D721Med (cell line): Measurements from ENCODE around the gene CD44.

Experiments used
- DNase-seq: peaks from one replicate; pipeline ENCODE4 v3.0.0; 2011; ENCODE audit warnings: low spot score; ENCODE audit not compliant: insufficient read length
- FAIRE-seq: peaks from 2 replicates; lab custom pipeline; 2011; peaks lifted over from hg19 to GRCh38; lab: Jason Lieb, UNC
- TF ChIP-seq, protein P1 (sequence below): IDR thresholded peaks from 2 replicates; pipeline ENCODE4 v1.5.1; 2012; ENCODE audit warnings: mild to moderate bottlenecking, control low read depth; ENCODE audit not compliant: insufficient read depth; ENCODE audit errors: missing control alignments

CD44 gene

DNA sequence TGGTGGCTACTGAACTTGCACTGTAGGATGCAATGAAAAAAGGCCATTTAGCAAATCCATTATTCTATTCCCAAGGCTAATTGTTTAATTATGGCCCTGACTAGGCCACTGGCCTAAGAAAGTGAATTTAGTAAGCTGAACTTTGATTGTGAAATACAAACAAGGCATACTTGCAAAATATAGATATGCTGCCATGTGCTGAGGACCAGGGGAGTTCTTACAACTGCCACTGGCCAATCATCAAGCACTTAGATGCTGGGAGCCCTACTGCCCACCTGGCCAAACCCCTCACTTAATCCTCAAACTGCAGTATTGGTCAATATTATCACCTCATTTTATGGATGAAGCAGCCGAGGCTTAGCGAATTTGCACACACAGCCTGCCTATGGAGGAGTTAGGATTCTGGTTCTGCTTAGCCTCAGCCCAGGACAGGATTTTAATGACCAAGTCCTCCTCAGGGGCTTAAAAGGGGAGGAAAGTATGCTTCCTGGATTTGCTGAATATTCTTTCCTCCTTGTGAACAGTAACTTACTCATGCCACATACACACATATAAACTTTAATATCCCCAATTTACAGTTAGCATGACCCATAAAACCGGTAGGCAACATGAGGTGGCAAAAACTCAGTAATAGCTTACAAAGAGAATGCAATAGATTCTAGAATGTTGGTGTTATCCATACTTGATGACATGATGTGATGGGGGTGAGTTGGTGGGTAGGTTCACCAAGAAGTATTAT, 39.3 kb downstream of the CD44 start:
- FAIRE-seq (no peak), DNase-seq (no peak)
- TF ChIP-seq, protein P1, sequence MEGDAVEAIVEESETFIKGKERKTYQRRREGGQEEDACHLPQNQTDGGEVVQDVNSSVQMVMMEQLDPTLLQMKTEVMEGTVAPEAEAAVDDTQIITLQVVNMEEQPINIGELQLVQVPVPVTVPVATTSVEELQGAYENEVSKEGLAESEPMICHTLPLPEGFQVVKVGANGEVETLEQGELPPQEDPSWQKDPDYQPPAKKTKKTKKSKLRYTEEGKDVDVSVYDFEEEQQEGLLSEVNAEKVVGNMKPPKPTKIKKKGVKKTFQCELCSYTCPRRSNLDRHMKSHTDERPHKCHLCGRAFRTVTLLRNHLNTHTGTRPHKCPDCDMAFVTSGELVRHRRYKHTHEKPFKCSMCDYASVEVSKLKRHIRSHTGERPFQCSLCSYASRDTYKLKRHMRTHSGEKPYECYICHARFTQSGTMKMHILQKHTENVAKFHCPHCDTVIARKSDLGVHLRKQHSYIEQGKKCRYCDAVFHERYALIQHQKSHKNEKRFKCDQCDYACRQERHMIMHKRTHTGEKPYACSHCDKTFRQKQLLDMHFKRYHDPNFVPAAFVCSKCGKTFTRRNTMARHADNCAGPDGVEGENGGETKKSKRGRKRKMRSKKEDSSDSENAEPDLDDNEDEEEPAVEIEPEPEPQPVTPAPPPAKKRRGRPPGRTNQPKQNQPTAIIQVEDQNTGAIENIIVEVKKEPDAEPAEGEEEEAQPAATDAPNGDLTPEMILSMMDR = no peak

DNA sequence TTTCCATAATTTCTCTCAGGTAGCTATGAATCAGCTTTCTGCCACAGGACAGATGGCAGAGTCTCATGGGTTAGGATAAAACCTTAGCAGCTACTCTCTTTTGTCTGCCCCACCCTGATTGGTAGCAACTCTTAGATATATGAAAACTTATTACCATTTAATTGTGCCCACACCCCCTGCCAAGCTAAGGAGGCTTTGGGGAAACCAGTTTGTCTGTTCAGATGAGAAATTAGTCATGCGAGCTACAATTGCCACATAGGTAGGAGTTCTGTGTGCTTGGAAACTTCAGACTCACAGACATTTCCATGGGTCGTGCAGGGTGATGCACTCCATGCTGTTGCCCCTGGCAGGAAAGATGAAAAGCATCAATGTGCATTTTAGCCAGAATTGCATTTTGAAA, 39.9 kb downstream of the CD44 start:
- TF ChIP-seq, protein P1 = no peak
- DNase-seq (no peak), FAIRE-seq (no peak)

DNA sequence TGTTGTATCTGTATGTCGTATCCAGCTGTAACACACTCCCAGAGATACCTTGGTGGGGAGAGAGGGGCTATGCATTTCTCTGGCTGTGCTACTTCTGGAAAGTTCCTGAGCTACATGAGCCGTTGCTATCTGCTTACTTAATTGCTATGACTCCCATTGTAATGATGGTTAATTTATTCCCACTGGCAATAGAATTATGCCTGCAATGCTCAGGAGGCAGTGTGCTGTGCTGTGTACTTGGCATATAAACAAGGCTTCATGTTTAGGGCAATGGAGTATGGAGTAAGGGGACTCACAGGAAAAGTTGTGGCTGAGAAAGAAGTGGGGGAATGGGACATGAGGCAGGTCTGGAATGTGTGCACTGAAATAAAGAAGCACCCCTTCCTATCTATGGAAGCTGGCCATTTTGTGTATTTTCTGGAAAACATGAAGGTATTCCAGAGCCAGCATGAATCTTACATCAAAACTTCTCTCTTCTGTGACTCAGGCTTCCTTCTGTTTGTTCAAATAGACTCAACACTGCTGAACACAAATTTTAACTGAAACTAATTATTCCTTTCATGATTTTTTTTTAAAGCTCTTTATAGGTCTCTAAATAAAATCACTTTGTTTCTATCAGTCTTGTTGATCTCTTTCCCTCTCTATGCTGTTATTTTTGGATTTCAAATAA, 40.6 kb downstream of the CD44 start:
- DNase-seq (no peak), FAIRE-seq (no peak)
- TF ChIP-seq, protein P1 = no peak

DNA sequence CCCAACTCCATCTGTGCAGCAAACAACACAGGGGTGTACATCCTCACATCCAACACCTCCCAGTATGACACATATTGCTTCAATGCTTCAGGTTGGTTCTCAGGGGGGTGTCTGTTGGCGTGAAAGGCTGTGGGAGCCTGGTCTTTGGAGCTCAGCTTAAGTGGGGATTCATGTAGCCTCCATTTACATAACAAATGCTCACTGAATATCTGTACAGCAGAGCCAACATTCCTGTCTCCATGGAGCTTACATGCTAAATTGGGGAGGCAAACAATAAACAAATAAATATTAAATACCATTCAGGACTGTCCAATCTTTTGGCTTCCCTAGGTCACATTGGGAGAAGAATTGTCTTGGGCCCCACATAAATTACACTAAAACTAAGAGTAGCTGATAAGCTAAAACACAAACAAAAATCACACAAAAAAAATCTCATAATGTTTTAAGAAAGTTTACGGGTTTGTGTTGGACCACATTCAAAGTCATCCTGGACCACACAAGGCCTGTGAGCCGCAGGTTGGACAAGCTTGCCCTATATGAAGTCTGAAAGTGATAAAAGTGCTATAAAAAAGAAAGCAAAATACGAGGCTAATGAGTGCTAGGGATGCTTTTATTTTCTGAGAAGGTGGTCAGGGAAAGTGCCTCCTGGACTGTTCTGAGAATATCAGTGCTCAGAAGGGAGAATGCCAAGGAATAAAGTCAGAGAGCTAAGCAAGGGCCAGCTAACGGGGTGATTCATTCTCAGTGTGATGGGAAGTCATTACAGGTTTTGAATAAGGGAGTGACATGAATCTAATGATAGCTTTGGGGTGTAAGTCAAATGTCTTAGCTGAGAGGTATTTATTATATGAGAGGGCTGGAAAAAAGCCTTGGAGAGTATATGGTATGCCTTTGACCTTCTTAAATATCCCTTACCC, 41.6 kb downstream of the CD44 start:
- TF ChIP-seq, protein P1 = no peak
- DNase-seq = no peak
- no peak for FAIRE-seq

DNA sequence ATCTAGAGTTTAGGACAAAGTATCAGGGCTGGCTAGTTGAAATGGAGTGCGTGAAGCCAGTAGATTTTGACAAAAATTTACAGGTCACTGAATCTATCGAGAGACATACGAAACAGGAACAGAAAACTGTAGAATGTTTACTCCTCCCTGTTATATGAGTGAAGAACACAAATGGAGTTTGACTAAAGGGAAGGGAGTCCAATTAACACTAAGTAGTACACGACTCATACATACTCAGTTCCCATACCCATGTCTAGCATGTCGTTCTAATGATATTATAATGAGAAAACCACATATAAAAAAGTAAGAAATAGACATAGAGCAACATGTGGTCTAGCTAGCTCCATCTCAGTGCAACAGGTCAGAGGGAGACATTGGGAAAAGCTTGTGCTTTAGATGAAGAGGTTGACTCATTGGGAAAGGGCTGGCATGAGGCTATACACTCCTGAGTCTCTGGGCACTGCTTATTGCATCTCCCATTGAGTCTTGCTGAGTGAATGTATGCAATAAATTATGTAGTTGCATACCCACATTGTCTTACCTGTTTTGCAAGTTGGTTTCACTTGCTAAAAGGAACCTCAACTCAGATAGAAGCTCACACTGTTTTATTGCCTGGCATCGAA, 43.5 kb downstream of the CD44 start:
- TF ChIP-seq, protein P1 = no peak
- FAIRE-seq (no peak), DNase-seq (no peak)

DNA sequence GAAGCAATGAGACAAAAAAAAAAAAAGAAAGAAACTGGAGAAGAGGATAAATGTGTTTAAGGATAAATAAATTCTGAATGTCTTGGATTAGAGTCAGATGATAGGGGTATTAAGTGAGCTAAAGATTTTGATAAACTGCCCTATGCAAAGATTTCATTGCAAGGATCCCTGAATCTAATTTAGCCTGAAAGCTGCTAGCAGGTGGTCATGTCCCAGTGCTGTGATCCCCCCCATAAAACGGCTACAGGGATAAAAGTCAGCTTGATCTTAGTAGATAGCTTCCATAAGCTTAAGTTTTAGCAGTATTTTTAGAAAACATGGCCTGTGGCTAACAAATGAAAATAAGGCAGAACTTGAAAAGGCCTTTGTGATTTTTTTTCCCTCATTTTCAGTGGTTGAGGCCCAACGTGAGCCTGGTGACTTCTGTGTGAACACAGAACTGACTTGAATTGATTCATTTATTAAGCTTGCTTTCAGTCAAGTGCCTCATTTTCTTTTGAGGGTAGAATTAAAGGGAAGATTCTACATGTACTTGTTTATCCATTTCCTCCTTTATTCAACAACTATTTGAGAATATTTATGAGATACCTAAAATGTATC, 44.5 kb downstream of the CD44 start:
- TF ChIP-seq, protein P1 = no peak
- DNase-seq (no peak), FAIRE-seq (no peak)
